ENCODE data around the gene RASA3.
"Not testable (repeated sequence)": the region's sequence is repeated elsewhere in the genome, so short reads cannot be mapped to it uniquely, and the experiment has no call there.

RASA3 gene

GRCh38 chr13:114112231-114112825 lies 20.1 kb downstream of the RASA3 start:
- Histone ChIP-seq H3F3A (ENCODE audit: low read depth) (no peaks in the 10 kb centered on the region), H3K9me2 (replicated peaks; ENCODE audit: low read depth, low read length) (no peaks in the 10 kb centered on the region), H4K20me1 (ENCODE audit: insufficient read depth, low read length, poor library complexity, severe bottlenecking) (peaks cover 27% of the 10 kb centered on the region), H2AFZ (ENCODE audit: low read length) (no peak overlapping the region), H3K4me3 (ENCODE audit: low read length, poor library complexity, severe bottlenecking) (no peak overlapping the region), H3K36me3 (ENCODE audit: insufficient read depth, low read length) (peaks cover 13% of the 10 kb centered on the region; the same call in 1 of the 2 replicates), H3K9ac (ENCODE audit: low read depth, low read length, poor library complexity, severe bottlenecking) (peak overlapping the region; percentile 61), H3K4me1 (ENCODE audit: insufficient read depth, low read length, poor library complexity, severe bottlenecking) (peaks cover 40% of the 10 kb centered on the region), H3K79me2 (ENCODE audit: insufficient read depth, low read length) (peaks cover 89% of the 10 kb centered on the region), H3K9me3 (ENCODE audit: insufficient read depth, low read depth, low read length) (no peaks in the 10 kb centered on the region), H3K27me3 (ENCODE audit: insufficient read depth, low read length, poor library complexity, severe bottlenecking) (no peaks in the 10 kb centered on the region), H3K4me2 (ENCODE audit: low read depth, low read length, poor library complexity, severe bottlenecking) (peak overlapping the region; percentile 34)
- TF ChIP-seq CTCF (conservative IDR thresholded peaks at IDR 0.05; ENCODE audit: low read length), result no peak
- no peak for TF ChIP-seq EZH2phosphoT487 (IDR thresholded peaks at IDR 0.05; ENCODE audit: borderline replicate concordance)

- Histone ChIP-seq H3K9me3 (ENCODE audit: insufficient read depth, low read depth, low read length) (no peaks in the 10 kb centered on the region), H3K27me3 (ENCODE audit: insufficient read depth, low read length, poor library complexity, severe bottlenecking) (no peaks in the 10 kb centered on the region), H3F3A (ENCODE audit: low read depth) (no peaks in the 10 kb centered on the region), H3K4me1 (ENCODE audit: insufficient read depth, low read length, poor library complexity, severe bottlenecking) (peaks cover 40% of the 10 kb centered on the region), H3K79me2 (ENCODE audit: insufficient read depth, low read length) (peaks cover 90% of the 10 kb centered on the region), H3K36me3 (ENCODE audit: insufficient read depth, low read length) (peaks cover 13% of the 10 kb centered on the region; the same call in 1 of the 2 replicates), H3K9me2 (replicated peaks; ENCODE audit: low read depth, low read length) (no peaks in the 10 kb centered on the region), H4K20me1 (ENCODE audit: insufficient read depth, low read length, poor library complexity, severe bottlenecking) (peaks cover 27% of the 10 kb centered on the region), H3K4me2 (ENCODE audit: low read depth, low read length, poor library complexity, severe bottlenecking) (peak overlapping the region; percentile 34), H3K9ac (ENCODE audit: low read depth, low read length, poor library complexity, severe bottlenecking) (peak overlapping the region; percentile 61), H3K4me3 (ENCODE audit: low read length, poor library complexity, severe bottlenecking) (no peak overlapping the region), H2AFZ (ENCODE audit: low read length) (no peak overlapping the region)
- TF ChIP-seq CTCF (conservative IDR thresholded peaks at IDR 0.05; ENCODE audit: low read length) (no peak), EZH2phosphoT487 (IDR thresholded peaks at IDR 0.05; ENCODE audit: borderline replicate concordance) (no peak)
Observed at GRCh38 chr13:114111577-114111976, 20.8 kb downstream of the RASA3 start.

GRCh38 chr13:114110830-114111189 lies 21.6 kb downstream of the RASA3 start:
- not testable (repeated sequence) for H3K9me3 ChIP-seq (ENCODE audit: insufficient read depth, low read depth, low read length); H2AFZ ChIP-seq (ENCODE audit: low read length)

More at GRCh38 chr13:114110830-114111189, 21.6 kb downstream of the RASA3 start:
- peaks cover 27% of the 10 kb centered on the region for H4K20me1 ChIP-seq (ENCODE audit: insufficient read depth, low read length, poor library complexity, severe bottlenecking)
- peaks cover 40% of the 10 kb centered on the region for H3K4me1 ChIP-seq (ENCODE audit: insufficient read depth, low read length, poor library complexity, severe bottlenecking)
- H3F3A ChIP-seq (ENCODE audit: low read depth); H3K9me2 ChIP-seq (replicated peaks; ENCODE audit: low read depth, low read length); H3K27me3 ChIP-seq (ENCODE audit: insufficient read depth, low read length, poor library complexity, severe bottlenecking): not testable (repeated sequence)
- H3K36me3 ChIP-seq (ENCODE audit: insufficient read depth, low read length), result peaks cover 13% of the 10 kb centered on the region; the same call in 1 of the 2 replicates
- H3K9ac ChIP-seq (ENCODE audit: low read depth, low read length, poor library complexity, severe bottlenecking), result peak overlapping the region; percentile 49
- peak overlapping the region; percentile 65 for H3K4me2 ChIP-seq (ENCODE audit: low read depth, low read length, poor library complexity, severe bottlenecking)
- H3K4me3 ChIP-seq (ENCODE audit: low read length, poor library complexity, severe bottlenecking), result peak overlapping the region; percentile 62
- peaks cover 90% of the 10 kb centered on the region for H3K79me2 ChIP-seq (ENCODE audit: insufficient read depth, low read length)
